ENCODE data around the gene USHBP1. TPM values are rescaled to one million over a fixed set of nuclear protein-coding genes. Genes with fewer than 3 reads are reported as not detected.

USHBP1 gene
- total and polyA plus RNA-seq, 4 experiments from 2014 or later, result 0.10 to 0.33 TPM; not detected in 2

DNA sequence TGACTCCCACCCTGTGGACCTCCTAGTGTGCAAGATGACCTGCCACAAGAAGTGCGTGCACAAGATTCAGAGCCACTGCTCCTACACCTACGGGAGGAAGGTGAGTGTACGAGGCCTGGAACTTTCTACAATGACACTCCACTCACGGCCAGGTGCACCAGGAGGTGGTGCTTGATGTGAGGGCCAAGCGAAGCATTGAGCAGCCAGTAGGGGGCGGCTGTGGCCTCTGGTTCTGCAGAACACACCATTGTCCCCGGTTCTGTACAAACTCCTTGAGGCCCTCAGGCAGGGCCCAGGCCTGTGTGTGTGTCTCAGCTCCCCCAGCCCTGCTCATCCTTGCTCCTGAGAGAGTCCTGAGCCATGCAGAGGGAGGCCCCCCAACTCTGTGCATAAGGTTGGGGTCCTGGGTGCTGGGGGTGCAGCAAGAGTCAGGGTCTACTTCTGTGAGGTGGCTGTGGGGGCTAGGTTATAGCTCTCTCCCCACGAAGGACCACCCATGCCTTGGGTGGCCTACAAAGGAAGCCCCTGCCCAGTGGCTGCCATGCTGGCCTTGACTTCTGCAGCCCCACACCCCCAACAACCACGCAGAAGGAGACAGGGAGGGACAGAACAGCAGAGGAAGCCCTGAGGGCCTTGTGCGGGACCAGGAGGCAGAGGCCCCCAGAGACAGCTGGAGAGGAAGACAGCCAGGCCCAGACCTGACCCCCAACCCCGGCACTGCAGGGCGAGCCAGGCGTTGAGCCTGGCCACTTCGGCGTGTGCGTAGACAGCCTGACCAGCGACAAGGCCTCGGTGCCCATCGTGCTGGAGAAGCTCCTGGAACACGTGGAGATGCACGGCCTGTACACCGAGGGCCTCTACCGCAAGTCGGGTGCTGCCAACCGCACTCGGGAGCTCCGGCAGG is 59.1 kb downstream of the USHBP1 start:
- peaks cover 34 to 56% of the 10 kb centered on the region in 2 donors for H3K36me3 Mint-ChIP-seq
- H3K4me1 ChIP-seq (ENCODE audit: insufficient read depth, low read length), result no peaks in the 10 kb centered on the region
- peak overlapping the region in 2 of 7 donors; percentile 8 to 43 for H3K27ac Mint-ChIP-seq
- ChIA-PET CTCF (ENCODE audit: partially characterized antibody) (interaction anchor here (0.8 to 3.2 kb wide), 10 partner anchors 10 to 81 kb away, joined by 3 to 20 read pairs (median 6); partner anchors contain the start of genes BABAM1 and USE1), POLR2A (ENCODE audit: partially characterized antibody) (interaction anchor here (0.7 to 1.8 kb wide), 4 partner anchors 10 to 30 kb away, joined by 4 to 9 read pairs (median 6); partner anchors contain the start of genes OCEL1 and USE1)
- intact Hi-C loops (cut with micrococcal nuclease), result loop anchor here (1.0 kb wide), 2 partner anchors 30 to 77 kb away; no protein-coding TSS in a partner anchor
- no peaks in the 10 kb centered on the region for H3K27me3 ChIP-seq (ENCODE audit: insufficient read depth, low read length)
- H3K27me3 Mint-ChIP-seq, result no peaks in the 10 kb centered on the region
- H3K4me3 Mint-ChIP-seq, result no peak overlapping the region
- H3K36me3 ChIP-seq (ENCODE audit: insufficient read depth, low read length), result peaks cover 32% of the 10 kb centered on the region
- no peak overlapping the region for H3K4me3 ChIP-seq (ENCODE audit: low read length in 2 of 2)
- peak; percentile 48 to 66 (median 63) for DNase-seq
- no peak overlapping the region for H3K27ac ChIP-seq (ENCODE audit: low read depth, low read length)
- H3K9me3 Mint-ChIP-seq, result peaks cover 0 to 5% (median 0%) of the 10 kb centered on the region in 8 donors
- H3K9me3 ChIP-seq (ENCODE audit: control insufficient read depth in 1 of 2, low read length in 2 of 2), result no peaks in the 10 kb centered on the region
- H3K4me1 Mint-ChIP-seq, result peaks cover 0 to 6% (median 2%) of the 10 kb centered on the region in 4 donors

DNA sequence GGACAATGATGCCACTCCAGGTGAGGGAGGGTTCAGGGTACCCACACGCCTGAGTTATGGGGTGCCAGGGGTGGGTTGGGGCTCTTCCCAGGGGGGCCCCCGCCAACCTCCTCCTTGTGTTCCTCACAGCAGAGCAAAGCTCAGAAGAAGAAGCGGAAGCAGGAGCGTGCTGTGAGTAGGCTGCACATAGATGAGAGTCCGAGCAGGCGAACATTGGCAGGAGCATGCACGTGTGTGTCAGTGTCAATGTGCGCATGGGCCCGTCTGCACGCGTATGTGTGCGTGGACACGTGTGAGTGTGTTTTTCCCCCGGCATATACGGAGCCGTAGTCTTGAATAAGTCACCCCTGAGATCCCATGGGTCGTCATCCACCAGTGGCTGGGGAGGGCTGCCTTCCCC is 61.8 kb downstream of the USHBP1 start:
- Mint-ChIP-seq H3K36me3 (peaks cover 44 to 60% of the 10 kb centered on the region in 2 donors), H3K27ac (peak overlapping the region in 2 of 7 donors; percentile 17 to 63)
- peaks cover 38% of the 10 kb centered on the region for H3K36me3 ChIP-seq (ENCODE audit: insufficient read depth, low read length)

DNA sequence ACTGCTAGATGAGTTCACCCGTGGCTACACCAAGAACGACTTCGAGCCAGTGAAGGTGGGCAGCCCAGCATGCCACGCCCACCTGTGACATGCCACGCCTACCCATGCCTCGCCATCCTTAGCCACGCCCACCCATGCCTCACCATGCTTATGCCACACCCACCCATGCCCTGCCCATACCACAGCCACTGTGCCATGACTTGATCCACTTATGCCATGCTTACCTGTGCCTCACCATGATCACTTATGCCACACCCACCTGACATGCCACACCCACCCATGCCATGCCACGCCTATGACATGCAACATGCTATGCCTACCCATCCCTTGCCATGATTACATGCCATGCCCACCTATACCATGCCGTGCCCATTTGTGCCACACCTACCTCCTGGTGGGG is 62.3 kb downstream of the USHBP1 start:
- Mint-ChIP-seq H3K36me3 (peaks cover 48 to 65% of the 10 kb centered on the region in 2 donors), H3K4me1 (peaks cover 0 to 3% (median under 1%) of the 10 kb centered on the region in 4 donors), H3K9me3 (peaks cover 0 to 7% (median 0%) of the 10 kb centered on the region in 8 donors), H3K4me3 (no peak overlapping the region), H3K27me3 (no peaks in the 10 kb centered on the region), H3K27ac (peak overlapping the region in 3 of 7 donors; percentile 63 to 84 (median 64))
- no peak for DNase-seq
- CTCF ChIA-PET (ENCODE audit: partially characterized antibody), result no interaction called here
- H3K4me1 ChIP-seq (ENCODE audit: insufficient read depth, low read length), result no peaks in the 10 kb centered on the region
- no peaks in the 10 kb centered on the region for H3K9me3 ChIP-seq (ENCODE audit: control insufficient read depth in 1 of 2, low read length in 2 of 2)
- no peaks in the 10 kb centered on the region for H3K27me3 ChIP-seq (ENCODE audit: insufficient read depth, low read length)
- H3K4me3 ChIP-seq (ENCODE audit: low read length in 2 of 2), result no peak overlapping the region
- no peak overlapping the region for H3K27ac ChIP-seq (ENCODE audit: low read depth, low read length)
- POLR2A ChIA-PET (ENCODE audit: partially characterized antibody), result no interaction called here
- H3K36me3 ChIP-seq (ENCODE audit: insufficient read depth, low read length), result peaks cover 41% of the 10 kb centered on the region
- intact Hi-C loops (cut with micrococcal nuclease), result no loop called here

More for the DNA sequence above, 61.8 kb downstream of the USHBP1 start:
- no peak for DNase-seq
- no peaks in the 10 kb centered on the region for H3K27me3 ChIP-seq (ENCODE audit: insufficient read depth, low read length)
- Mint-ChIP-seq H3K27me3 (no peaks in the 10 kb centered on the region), H3K4me1 (peaks cover 0 to 3% (median under 1%) of the 10 kb centered on the region in 4 donors), H3K4me3 (no peak overlapping the region), H3K9me3 (peaks cover 0 to 7% (median 0%) of the 10 kb centered on the region in 8 donors)
- no peaks in the 10 kb centered on the region for H3K9me3 ChIP-seq (ENCODE audit: control insufficient read depth in 1 of 2, low read length in 2 of 2)
- intact Hi-C loops (cut with micrococcal nuclease), result no loop called here
- H3K4me1 ChIP-seq (ENCODE audit: insufficient read depth, low read length), result no peaks in the 10 kb centered on the region
- no peak overlapping the region for H3K4me3 ChIP-seq (ENCODE audit: low read length in 2 of 2)
- CTCF ChIA-PET (ENCODE audit: partially characterized antibody), result no interaction called here
- no peak overlapping the region for H3K27ac ChIP-seq (ENCODE audit: low read depth, low read length)
- POLR2A ChIA-PET (ENCODE audit: partially characterized antibody), result no interaction called here

- Histone ChIP-seq H3K4me1 (ENCODE audit: insufficient read depth, low read length) (no peaks in the 10 kb centered on the region), H3K9me3 (ENCODE audit: control insufficient read depth in 1 of 2, low read length in 2 of 2) (no peaks in the 10 kb centered on the region), H3K36me3 (ENCODE audit: insufficient read depth, low read length) (peaks cover 43% of the 10 kb centered on the region), H3K27me3 (ENCODE audit: insufficient read depth, low read length) (no peaks in the 10 kb centered on the region), H3K27ac (ENCODE audit: low read depth, low read length) (no peak overlapping the region), H3K4me3 (ENCODE audit: low read length in 2 of 2) (no peak overlapping the region)
- intact Hi-C loops (cut with micrococcal nuclease), result no loop called here
- H3K4me1 Mint-ChIP-seq, result peaks cover 0 to 7% (median 3%) of the 10 kb centered on the region in 4 donors
- POLR2A ChIA-PET (ENCODE audit: partially characterized antibody), result no interaction called here
- H3K4me3 Mint-ChIP-seq, result no peak overlapping the region
- peaks cover 0 to 7% (median 0%) of the 10 kb centered on the region in 8 donors for H3K9me3 Mint-ChIP-seq
- no peak for DNase-seq
- no peaks in the 10 kb centered on the region for H3K27me3 Mint-ChIP-seq
- peaks cover 57 to 70% of the 10 kb centered on the region in 2 donors for H3K36me3 Mint-ChIP-seq
- CTCF ChIA-PET (ENCODE audit: partially characterized antibody), result interaction anchor here (1.1 kb wide), 1 partner anchor 14 kb away, joined by 3 read pairs; no protein-coding TSS in a partner anchor
- H3K27ac Mint-ChIP-seq, result peak overlapping the region in 1 of 7 donors; percentile 29
Measured at GRCh38 chr19:17200408-17201079, 64.0 kb downstream of the USHBP1 start.

Other genes with a start within 250 kb of the USHBP1 start
- 1 to 10 TPM; 2.0 to 3.0 TPM for gene CPAMD8, start 237.9 kb downstream of the USHBP1 start, total RNA-seq
- under 1 TPM; 0.88 to 0.96 TPM for gene CPAMD8, start 237.9 kb downstream of the USHBP1 start, polyA plus RNA-seq
- 10 to 100 TPM; 20.0 to 20.9 TPM for gene HAUS8, start 189.3 kb downstream of the USHBP1 start, total RNA-seq
- gene HAUS8, start 189.3 kb downstream of the USHBP1 start, polyA plus RNA-seq, result 10 to 100 TPM in 1 of 2 donors, 1 to 10 TPM in 1; 5.7 to 11.2 TPM
- gene MYO9B, start 189.0 kb downstream of the USHBP1 start, total RNA-seq, result 100 to 1,000 TPM; 176 to 181 TPM
- gene MYO9B, start 189.0 kb downstream of the USHBP1 start, polyA plus RNA-seq, result 10 to 100 TPM in 1 of 2 donors, 1 to 10 TPM in 1; 1.3 to 25.8 TPM
- 10 to 100 TPM; 38.1 to 42.8 TPM for gene USE1, start 49.4 kb downstream of the USHBP1 start, total RNA-seq
- gene USE1, start 49.4 kb downstream of the USHBP1 start, polyA plus RNA-seq, result 10 to 100 TPM; 36.5 to 44.3 TPM
- gene OCEL1, start 38.5 kb downstream of the USHBP1 start, total RNA-seq, result 10 to 100 TPM; 23.9 to 29.3 TPM
- 10 to 100 TPM; 37.8 to 38.0 TPM for gene OCEL1, start 38.5 kb downstream of the USHBP1 start, polyA plus RNA-seq
- gene NR2F6, start 18.8 kb downstream of the USHBP1 start, total RNA-seq, result 1 to 10 TPM; 7.1 TPM
- gene NR2F6, start 18.8 kb downstream of the USHBP1 start, polyA plus RNA-seq, result 1 to 10 TPM; 1.2 to 2.3 TPM
- 100 to 1,000 TPM; 101 to 112 TPM for gene BABAM1, start 2.7 kb upstream of the USHBP1 start, total RNA-seq
- 100 to 1,000 TPM in 1 of 2 donors, 10 to 100 TPM in 1; 92.0 to 171 TPM for gene BABAM1, start 2.7 kb upstream of the USHBP1 start, polyA plus RNA-seq
- 1 to 10 TPM; 2.8 to 5.1 TPM for gene ANKLE1, start 17.2 kb upstream of the USHBP1 start, total RNA-seq
- under 1 TPM; 0.41 to 0.80 TPM for gene ANKLE1, start 17.2 kb upstream of the USHBP1 start, polyA plus RNA-seq
- 10 to 100 TPM in 1 of 2 experiments, 1 to 10 TPM in 1; 9.3 to 10.1 TPM for gene ABHD8, start 38.7 kb upstream of the USHBP1 start, total RNA-seq
- gene ABHD8, start 38.7 kb upstream of the USHBP1 start, polyA plus RNA-seq, result 1 to 10 TPM; 6.0 to 7.9 TPM
- 10 to 100 TPM; 69.4 to 74.1 TPM for gene MRPL34, start 41.1 kb upstream of the USHBP1 start, total RNA-seq
- 100 to 1,000 TPM; 231 to 250 TPM for gene MRPL34, start 41.1 kb upstream of the USHBP1 start, polyA plus RNA-seq
- 10 to 100 TPM; 36.4 to 42.6 TPM for gene DDA1, start 44.8 kb upstream of the USHBP1 start, total RNA-seq
- 10 to 100 TPM; 31.6 to 42.6 TPM for gene DDA1, start 44.8 kb upstream of the USHBP1 start, polyA plus RNA-seq
- gene ANO8, start 70.1 kb upstream of the USHBP1 start, total RNA-seq, result 10 to 100 TPM; 17.7 to 21.5 TPM
- gene ANO8, start 70.1 kb upstream of the USHBP1 start, polyA plus RNA-seq, result under 1 TPM in 1 of 2 donors, not detected in 1; 0.11 TPM
- gene GTPBP3, start 72.8 kb upstream of the USHBP1 start, total RNA-seq, result 10 to 100 TPM; 53.7 to 58.4 TPM
- gene GTPBP3, start 72.8 kb upstream of the USHBP1 start, polyA plus RNA-seq, result 10 to 100 TPM in 1 of 2 donors, 1 to 10 TPM in 1; 6.4 to 12.7 TPM
- under 1 TPM in 1 of 2 experiments, not detected in 1; 0.23 TPM for gene PLVAP, start 112.6 kb upstream of the USHBP1 start, total RNA-seq
- gene PLVAP, start 112.6 kb upstream of the USHBP1 start, polyA plus RNA-seq, result not detected
- 1 to 10 TPM; 2.5 to 3.3 TPM for gene CCDC194, start 129.5 kb upstream of the USHBP1 start, total RNA-seq
- gene CCDC194, start 129.5 kb upstream of the USHBP1 start, polyA plus RNA-seq, result not detected
- gene BST2, start 140.9 kb upstream of the USHBP1 start, total RNA-seq, result 10 to 100 TPM; 55.9 TPM
- gene BST2, start 140.9 kb upstream of the USHBP1 start, polyA plus RNA-seq, result 100 to 1,000 TPM; 143 to 173 TPM
- 10 to 100 TPM; 35.4 to 38.0 TPM for gene MVB12A, start 155.3 kb upstream of the USHBP1 start, total RNA-seq
- gene MVB12A, start 155.3 kb upstream of the USHBP1 start, polyA plus RNA-seq, result 10 to 100 TPM; 29.5 to 32.6 TPM
- not detected for gene TMEM221, start 183.9 kb upstream of the USHBP1 start, total RNA-seq
- under 1 TPM in 1 of 2 donors, not detected in 1; 0.09 TPM for gene TMEM221, start 183.9 kb upstream of the USHBP1 start, polyA plus RNA-seq
- gene NXNL1, start 196.2 kb upstream of the USHBP1 start, total RNA-seq, result not detected
- not detected for gene NXNL1, start 196.2 kb upstream of the USHBP1 start, polyA plus RNA-seq
- 10 to 100 TPM in 1 of 2 experiments, 1 to 10 TPM in 1; 9.2 to 10.1 TPM for gene SLC27A1, start 205.8 kb upstream of the USHBP1 start, total RNA-seq
- 1 to 10 TPM; 5.2 to 6.6 TPM for gene SLC27A1, start 205.8 kb upstream of the USHBP1 start, polyA plus RNA-seq
- 10 to 100 TPM; 76.3 to 80.0 TPM for gene PGLS, start 246.9 kb upstream of the USHBP1 start, total RNA-seq
- 10 to 100 TPM; 39.7 to 61.1 TPM for gene PGLS, start 246.9 kb upstream of the USHBP1 start, polyA plus RNA-seq

Measured in CD4-positive, alpha-beta memory T cell (primary cell).